Osteocyte (in vitro differentiated cells): ENCODE measurements around the gene ASTN2. TPM values are rescaled to one million over a fixed set of nuclear protein-coding genes. Genes with fewer than 3 reads are reported as not detected.

Source experiments
- DNase-seq: peaks from one replicate; pipeline ENCODE4 v3.0.0; 2021; ENCODE audit warnings: mixed read lengths; ENCODE audit not compliant: unreplicated experiment; ENCODE audit errors: extremely low spot score
- H3K27ac Mint-ChIP-seq: one replicate; pipeline ENCODE4 v1.8.0; 2021; ENCODE audit warnings: mild to moderate bottlenecking, mixed read lengths; ENCODE audit not compliant: unreplicated experiment
- H3K27me3 Mint-ChIP-seq: one replicate; pipeline ENCODE4 v1.8.0; 2021; ENCODE audit warnings: mixed read lengths; ENCODE audit not compliant: unreplicated experiment
- H3K36me3 Mint-ChIP-seq: one replicate; pipeline ENCODE4 v1.8.0; 2021; ENCODE audit warnings: mixed read lengths; ENCODE audit not compliant: unreplicated experiment
- H3K4me1 Mint-ChIP-seq: one replicate; pipeline ENCODE4 v1.8.0; 2021; ENCODE audit warnings: mixed read lengths; ENCODE audit not compliant: unreplicated experiment
- H3K4me3 Mint-ChIP-seq: one replicate; pipeline ENCODE4 v1.8.0; 2021; ENCODE audit warnings: mild to moderate bottlenecking, moderate library complexity, mixed read lengths; ENCODE audit not compliant: unreplicated experiment
- H3K9me3 Mint-ChIP-seq: one replicate; pipeline ENCODE4 v1.8.0; 2021; ENCODE audit warnings: mixed read lengths; ENCODE audit not compliant: unreplicated experiment
- total RNA-seq: library from RNA; stranded (reverse); gene quantifications from 2 replicates; pipeline ENCODE4 v1.2.1, GENCODE V29; 2021
- TF ChIP-seq, protein P1 (sequence below): fragments of 200-600 bp; sonication (generic); IDR thresholded peaks from 2 replicates; pipeline ENCODE4 v1.5.0; 2021; ENCODE audit warnings: antibody characterized with exemption, mild to moderate bottlenecking, moderate library complexity

Gene ASTN2
- total RNA-seq, 1 donor from 2014 or later: 2.3 TPM

- Mint-ChIP-seq H3K27me3 (no peaks in the 10 kb centered on the region), H3K27ac (no peak overlapping the region), H3K4me1 (no peaks in the 10 kb centered on the region), H3K36me3 (peaks cover 3% of the 10 kb centered on the region), H3K4me3 (no peak overlapping the region), H3K9me3 (no peaks in the 10 kb centered on the region)
- DNase-seq: no peak
- TF ChIP-seq, protein P1, sequence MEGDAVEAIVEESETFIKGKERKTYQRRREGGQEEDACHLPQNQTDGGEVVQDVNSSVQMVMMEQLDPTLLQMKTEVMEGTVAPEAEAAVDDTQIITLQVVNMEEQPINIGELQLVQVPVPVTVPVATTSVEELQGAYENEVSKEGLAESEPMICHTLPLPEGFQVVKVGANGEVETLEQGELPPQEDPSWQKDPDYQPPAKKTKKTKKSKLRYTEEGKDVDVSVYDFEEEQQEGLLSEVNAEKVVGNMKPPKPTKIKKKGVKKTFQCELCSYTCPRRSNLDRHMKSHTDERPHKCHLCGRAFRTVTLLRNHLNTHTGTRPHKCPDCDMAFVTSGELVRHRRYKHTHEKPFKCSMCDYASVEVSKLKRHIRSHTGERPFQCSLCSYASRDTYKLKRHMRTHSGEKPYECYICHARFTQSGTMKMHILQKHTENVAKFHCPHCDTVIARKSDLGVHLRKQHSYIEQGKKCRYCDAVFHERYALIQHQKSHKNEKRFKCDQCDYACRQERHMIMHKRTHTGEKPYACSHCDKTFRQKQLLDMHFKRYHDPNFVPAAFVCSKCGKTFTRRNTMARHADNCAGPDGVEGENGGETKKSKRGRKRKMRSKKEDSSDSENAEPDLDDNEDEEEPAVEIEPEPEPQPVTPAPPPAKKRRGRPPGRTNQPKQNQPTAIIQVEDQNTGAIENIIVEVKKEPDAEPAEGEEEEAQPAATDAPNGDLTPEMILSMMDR: no peak
Measured at GRCh38 chr9:116417464-116417863, 997.4 kb downstream of the ASTN2 start.

- H3K4me1 Mint-ChIP-seq: no peaks in the 10 kb centered on the region
- DNase-seq: no peak
- TF ChIP-seq, protein P1: no peak
- H3K27me3 Mint-ChIP-seq: no peaks in the 10 kb centered on the region
- H3K9me3 Mint-ChIP-seq: no peaks in the 10 kb centered on the region
- peaks cover 3% of the 10 kb centered on the region for H3K36me3 Mint-ChIP-seq
- no peak overlapping the region for H3K27ac Mint-ChIP-seq
- H3K4me3 Mint-ChIP-seq: no peak overlapping the region
Measured at GRCh38 chr9:116416421-116416820, 998.4 kb downstream of the ASTN2 start.

DNA sequence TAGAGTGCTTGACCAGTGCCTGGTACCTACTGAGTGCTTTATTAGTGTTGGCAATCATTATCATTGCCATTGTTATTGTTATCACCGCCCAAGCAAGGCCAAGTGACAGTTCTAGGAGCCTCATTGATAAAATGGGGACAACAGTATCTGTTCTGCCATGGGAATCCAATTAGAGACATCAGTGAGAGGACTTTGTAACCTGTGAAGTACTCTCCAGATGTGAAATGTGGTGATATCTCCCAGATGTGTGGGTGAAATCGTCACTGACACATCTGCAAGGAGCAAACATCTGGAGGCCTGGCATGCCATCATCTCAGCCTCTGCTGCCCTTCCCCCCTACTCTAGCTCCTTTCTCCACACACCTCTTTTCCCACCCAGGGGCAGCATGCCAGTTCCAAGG is 1000.5 kb downstream of the ASTN2 start:
- DNase-seq: no peak
- Mint-ChIP-seq H3K4me1 (no peaks in the 10 kb centered on the region), H3K27ac (no peak overlapping the region), H3K9me3 (no peaks in the 10 kb centered on the region), H3K27me3 (no peaks in the 10 kb centered on the region), H3K36me3 (no peaks in the 10 kb centered on the region), H3K4me3 (no peak overlapping the region)
- TF ChIP-seq, protein P1: no peak

DNA sequence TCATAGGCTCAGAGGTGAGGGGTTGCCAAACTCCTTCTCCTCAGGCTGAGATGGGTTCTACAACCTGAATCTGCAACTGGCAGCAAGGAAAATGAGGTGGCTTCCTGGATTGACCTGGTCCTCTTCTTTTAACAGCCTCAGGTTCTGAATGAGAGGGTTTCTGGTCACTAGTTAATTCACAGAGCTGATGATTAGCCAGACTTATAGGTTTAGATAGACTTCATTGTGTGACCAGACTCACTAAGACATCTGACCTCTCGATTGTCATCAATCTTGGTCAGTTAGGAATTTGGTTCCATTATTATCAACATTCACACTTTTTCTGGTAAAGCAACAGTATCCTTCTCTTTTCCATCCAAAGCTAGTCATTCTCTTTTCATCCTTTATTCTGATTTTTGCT is 1003.4 kb downstream of the ASTN2 start:
- Mint-ChIP-seq H3K36me3 (no peaks in the 10 kb centered on the region), H3K9me3 (no peaks in the 10 kb centered on the region), H3K4me3 (no peak overlapping the region), H3K27me3 (no peaks in the 10 kb centered on the region), H3K4me1 (no peaks in the 10 kb centered on the region), H3K27ac (no peak overlapping the region)
- TF ChIP-seq, protein P1: no peak
- no peak for DNase-seq

DNA sequence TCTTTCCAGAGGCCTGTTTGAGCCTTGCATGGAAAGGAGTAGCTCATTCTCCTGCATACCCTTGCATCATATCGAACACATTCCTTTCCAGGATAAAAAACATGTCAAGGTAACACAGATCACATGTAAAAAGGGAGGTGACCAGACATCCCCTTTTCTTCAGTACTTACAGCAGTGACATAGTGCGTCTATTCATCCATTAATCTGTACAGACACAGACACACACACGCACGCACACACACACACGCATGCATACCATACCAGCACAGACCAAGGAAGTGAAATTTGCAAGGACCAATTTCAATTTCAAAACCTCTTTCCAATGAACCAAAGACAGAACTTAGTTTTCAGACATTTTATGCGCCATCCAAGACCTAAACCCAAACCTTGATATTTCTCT is 1005.2 kb downstream of the ASTN2 start:
- no peak overlapping the region for H3K27ac Mint-ChIP-seq
- H3K27me3 Mint-ChIP-seq: no peaks in the 10 kb centered on the region
- no peaks in the 10 kb centered on the region for H3K9me3 Mint-ChIP-seq

More for the DNA sequence above, 1005.2 kb downstream of the ASTN2 start:
- H3K4me3 Mint-ChIP-seq: no peak overlapping the region
- TF ChIP-seq, protein P1: no peak
- H3K36me3 Mint-ChIP-seq: no peaks in the 10 kb centered on the region
- no peak for DNase-seq
- no peaks in the 10 kb centered on the region for H3K4me1 Mint-ChIP-seq
